HCT116 (cell line): ENCODE measurements around the gene RAD17. TPM values are rescaled to one million over a fixed set of nuclear protein-coding genes. Genes with fewer than 3 reads are reported as not detected.

Experiments used
- ATAC-seq: fragments of 200-7000 bp; cut with Tn5 transposase; 2 replicates; pipeline ENCODE4 v1.9.1; 2020; ENCODE audit warnings: mild to moderate bottlenecking, moderate library complexity
- BruUV-seq: library from RNA; stranded (reverse); fragments of 400-500 nt; replicated peaks from 2 replicates; lab custom pipeline; 2021; lab: Mats Ljungman, UMichigan
- CTCF ChIA-PET: fragments of 300-600 bp; sonication (Branson Sonifier 250); formaldehyde crosslinking; loops from one replicate; lab custom pipeline; 2021; ENCODE audit warnings: antibody characterized with exemption; lab: Charles Lee
- POLR2A ChIA-PET: fragments of 300-600, 350-600 bp; sonication (Branson Sonifier 250); formaldehyde crosslinking; loops from one replicate; lab custom pipeline; 2021; ENCODE audit warnings: antibody characterized with exemption; lab: Charles Lee
- RAD21 ChIA-PET, 2 experiments: fragments of 300-600 bp; sonication (Branson Sonifier 250); formaldehyde crosslinking; loops; one replicate each; lab custom pipeline; 2023; ENCODE audit warnings: low total read pairs in 2 of 2; ENCODE audit not compliant: uncharacterized antibody in 2 of 2, unreplicated experiment in 2 of 2, low non-redundant PET in 1 of 2; lab: Charles Lee
- DNase-seq: peaks from one replicate; pipeline ENCODE4 v3.0.0-alpha.2; 2010; ENCODE audit warnings: low read depth, low spot score
- H2AFZ ChIP-seq: fragments of 200-600 bp; shearing (Covaris generic), sonication (generic); 2 replicates; pipeline ENCODE4 v1.6.1; 2017; ENCODE audit warnings: low read depth, mixed run types, mixed read lengths, antibody characterized with exemption, low read length; ENCODE audit not compliant: poor library complexity, severe bottlenecking
- H3K27ac ChIP-seq: 2 replicates; pipeline ENCODE4 v1.5.1; 2012; ENCODE audit warnings: low read depth, low read length
- H3K27me3 ChIP-seq: fragments of 200-600 bp; sonication (generic); 2 replicates; pipeline ENCODE4 v1.6.1; 2016; ENCODE audit warnings: mixed run types, low read length, mixed read lengths; ENCODE audit not compliant: insufficient read depth
- H3K36me3 ChIP-seq, 2 experiments: fragments of 200-500 bp in 1 of 2; fragments of 200-600 bp in 1 of 2; sonication (Bioruptor generic) in 1 of 2; sonication (generic) in 1 of 2; 2 replicates each; pipeline versions ENCODE4 v1.5.1 to v1.6.1; 2014 to 2016; ENCODE audit warnings: low read length in 2 of 2, inconsistent platforms in 1 of 2, mixed read lengths in 1 of 2, mixed run types in 1 of 2; ENCODE audit not compliant: insufficient read depth in 2 of 2, control insufficient read depth in 1 of 2
- H3K4me1 ChIP-seq, 2 experiments: fragments of 200-600 bp in 1 of 2; sonication (generic) in 1 of 2; 2 replicates each; pipeline versions ENCODE4 v1.5.1 to v1.6.1; 2012 to 2017; ENCODE audit warnings: low read length in 2 of 2, inconsistent platforms in 1 of 2, mild to moderate bottlenecking in 1 of 2, mixed read lengths in 1 of 2, mixed run types in 1 of 2, moderate library complexity in 1 of 2; ENCODE audit not compliant: insufficient read depth in 2 of 2, control insufficient read depth in 1 of 2
- H3K4me2 ChIP-seq: fragments of 200-600 bp; sonication (generic); 2 replicates; pipeline ENCODE4 v1.6.1; 2017; ENCODE audit warnings: mixed run types, low read length, mixed read lengths
- H3K4me3 ChIP-seq, 2 experiments: fragments of 200-600 bp in 1 of 2; sonication (generic) in 1 of 2; replicated peaks in 1 of 2; 2 replicates each; pipeline ENCODE4 v1.5.1; 2011 to 2016; ENCODE audit warnings: low read length in 2 of 2, control low read depth in 1 of 2, low read depth in 1 of 2, mild to moderate bottlenecking in 1 of 2, mixed read lengths in 1 of 2, mixed run types in 1 of 2
- H3K79me2 ChIP-seq: fragments of 200-600 bp; sonication (generic); 2 replicates; pipeline ENCODE4 v1.6.1; 2017; ENCODE audit warnings: mild to moderate bottlenecking, mixed run types, low read length, moderate library complexity, mixed read lengths; ENCODE audit not compliant: insufficient read depth
- H3K9ac ChIP-seq: fragments of 200-600 bp; sonication (generic); 2 replicates; pipeline ENCODE4 v1.6.1; 2016; ENCODE audit warnings: low read length, mixed read lengths
- H3K9me2 ChIP-seq: fragments of 200-600 bp; sonication (generic), shearing (Covaris generic); 2 replicates; pipeline ENCODE4 v1.6.1; 2017; ENCODE audit warnings: mixed run types, mild to moderate bottlenecking, moderate library complexity; ENCODE audit not compliant: insufficient read depth
- H3K9me3 ChIP-seq, 2 experiments: fragments of 200-500 bp in 1 of 2; fragments of 200-600 bp in 1 of 2; sonication (Bioruptor generic) in 1 of 2; sonication (generic) in 1 of 2; 2 replicates each; pipeline ENCODE4 v1.6.1; 2014 to 2017; ENCODE audit warnings: low read length in 2 of 2, mixed read lengths in 2 of 2, inconsistent platforms in 1 of 2, low read depth in 1 of 2, mild to moderate bottlenecking in 1 of 2, mixed run types in 1 of 2, moderate library complexity in 1 of 2; ENCODE audit not compliant: control insufficient read depth in 1 of 2, insufficient read depth in 1 of 2
- H4K20me1 ChIP-seq: fragments of 200-600 bp; sonication (generic), shearing (Covaris generic); 2 replicates; pipeline ENCODE4 v1.6.1; 2017; ENCODE audit warnings: mixed run types, mild to moderate bottlenecking, moderate library complexity; ENCODE audit not compliant: insufficient read depth
- CBX3 ChIP-seq: IDR thresholded peaks from 2 replicates; pipeline ENCODE4 v1.6.1; 2012; ENCODE audit warnings: low read depth
- CEBPB ChIP-seq: IDR thresholded peaks from 2 replicates; pipeline ENCODE4 v1.6.1; 2012; ENCODE audit warnings: low read depth
- MAX ChIP-seq: IDR thresholded peaks from 2 replicates; pipeline ENCODE4 v1.6.1; 2012
- RAD21 ChIP-seq: IDR thresholded peaks from 2 replicates; pipeline ENCODE4 v1.6.1; 2012; ENCODE audit warnings: low read depth, mild to moderate bottlenecking
- REST ChIP-seq: IDR thresholded peaks from 2 replicates; pipeline ENCODE4 v1.6.1; 2012; ENCODE audit warnings: low read depth
- ZBTB33 ChIP-seq: IDR thresholded peaks from 2 replicates; pipeline ENCODE4 v1.6.1; 2011; ENCODE audit warnings: mild to moderate bottlenecking, low read length, moderate library complexity; ENCODE audit not compliant: insufficient replicate concordance; ENCODE audit errors: extremely low read depth
- intact Hi-C: fragments of 100-400 bp; cut with micrococcal nuclease; formaldehyde crosslinking; loops from 2 replicates; pipeline ENCODE4 v1.10.0; 2022
- total RNA-seq: library from RNA; stranded (reverse); gene quantifications from one replicate; pipeline ENCODE4 v1.2.1, GENCODE V29; 2021; ENCODE audit not compliant: unreplicated experiment

RAD17 gene
- total RNA-seq, 1 experiment from 2014 or later, result 29.0 TPM

GRCh38 chr5:69416699-69417098 lies 47.1 kb downstream of the RAD17 start:
- H4K20me1 ChIP-seq, result no peaks in the 10 kb centered on the region
- H3K9me2 ChIP-seq, result no peaks in the 10 kb centered on the region
- no peak overlapping the region; a peak in 2 of 4 replicates for H3K4me3 ChIP-seq
- peak overlapping the region; percentile 82 for H3K4me2 ChIP-seq
- H3K27ac ChIP-seq, result no peak overlapping the region
- no peak for TF ChIP-seq CEBPB
- no peak for TF ChIP-seq REST
- no peak for TF ChIP-seq ZBTB33
- no peak for TF ChIP-seq CBX3
- TF ChIP-seq RAD21, result no peak
- TF ChIP-seq MAX, result no peak
- TF ChIP-seq, all 23 proteins: peak for 0
- DNase-seq (no peak), ATAC-seq (no peak)
- Histone ChIP-seq H3K9ac (no peak overlapping the region), H2AFZ (no peak overlapping the region), H3K36me3 (peaks cover 0 to 13% of the 10 kb centered on the region in 2 experiments; a peak in 1 of 4 replicates), H3K4me1 (peaks cover 5 to 17% of the 10 kb centered on the region in 2 experiments; a peak in 3 of 4 replicates), H3K9me3 (no peaks in the 10 kb centered on the region), H3K27me3 (no peaks in the 10 kb centered on the region), H3K79me2 (peaks cover 21% of the 10 kb centered on the region)
- intact Hi-C loops, result no loop called here
- ChIA-PET POLR2A (no interaction called here), RAD21 (no interaction called here), CTCF (no interaction called here)
- BruUV-seq, result no TSS peak
